Amniotic stem cell (primary cell): ENCODE results near the gene FKBP1B.
"Not testable (repeated sequence)": the region's sequence is repeated elsewhere in the genome, so short reads cannot be mapped to it uniquely, and the experiment has no call there.

ENCODE experiments used
- DNase-seq: peaks from one replicate; lab custom pipeline; 2025; lab: John Stamatoyannopoulos, UW

The FKBP1B gene

GRCh38 chr2:24072259-24072658 lies 22.7 kb downstream of the FKBP1B start:
- DNase-seq, result no peak

GRCh38 chr2:24073816-24074215 lies 24.3 kb downstream of the FKBP1B start:
- no peak for DNase-seq

DNA sequence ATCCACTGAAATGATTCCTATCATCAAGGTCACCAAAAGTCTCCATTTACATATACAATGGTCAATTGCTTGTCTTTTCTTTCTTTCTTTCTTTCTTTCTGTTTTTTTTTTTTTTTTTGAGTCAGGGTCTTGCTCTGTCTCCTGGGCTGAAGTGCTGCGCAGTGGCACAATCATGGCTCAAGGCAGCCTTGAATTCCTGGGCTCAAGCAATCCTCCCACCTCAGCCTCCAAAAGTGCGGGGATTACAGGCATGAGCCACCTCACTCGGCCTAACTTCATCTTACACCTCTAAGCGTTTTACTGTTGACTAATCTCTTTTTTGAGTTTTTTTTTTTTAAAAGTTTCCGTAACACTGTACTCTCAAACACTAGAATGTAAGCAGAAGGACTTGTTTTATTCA lies 25.7 kb downstream of the FKBP1B start:
- DNase-seq, result no peak

DNA sequence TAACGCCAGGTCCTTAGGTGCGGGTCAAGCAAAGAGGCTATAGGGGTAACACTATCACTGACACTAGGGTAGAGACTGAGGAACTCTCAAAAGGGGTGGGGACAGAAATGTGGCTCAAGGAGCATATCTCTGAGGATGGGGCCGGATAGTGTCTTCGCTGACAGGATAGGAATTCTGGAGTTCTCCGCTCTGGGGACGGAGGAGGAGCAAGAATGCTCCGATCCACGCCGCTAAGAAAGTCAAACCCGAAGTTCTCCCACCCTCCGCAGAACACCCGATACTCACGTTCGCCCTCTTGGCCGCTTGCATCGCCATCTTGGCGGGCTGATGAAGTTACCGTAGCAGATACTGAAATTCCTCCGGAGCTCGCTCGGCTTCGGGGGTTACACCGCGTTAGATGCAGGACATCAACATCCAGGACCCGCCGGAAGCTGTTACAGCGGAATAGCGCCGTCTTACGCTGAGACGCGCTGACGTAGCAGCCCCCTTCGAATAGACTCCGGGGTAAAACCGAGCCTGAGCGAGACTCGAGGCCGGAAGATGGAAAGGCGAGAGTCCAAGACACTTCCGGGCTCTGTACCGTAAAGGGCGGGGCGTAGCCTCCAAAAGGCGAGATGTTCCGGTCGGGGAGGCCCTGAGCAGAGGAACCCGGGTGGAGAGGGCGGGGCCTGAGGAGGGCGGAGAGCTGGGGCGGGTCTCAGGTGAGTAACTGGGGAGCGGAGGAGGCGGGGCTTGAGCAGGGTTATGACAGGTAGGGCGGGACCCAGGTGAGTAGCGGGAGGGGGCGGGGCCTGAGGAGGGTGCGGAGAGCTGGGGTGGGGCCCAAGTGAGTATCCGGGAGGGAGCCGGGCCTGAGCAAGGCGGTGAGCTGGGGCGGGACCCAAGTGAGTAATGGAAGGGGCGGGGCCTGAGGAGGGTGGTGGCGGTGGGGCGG lies 26.6 kb downstream of the FKBP1B start, which contains the start of gene SF3B6:
SF3B6 (minus strand) TSS at position 412 of the 934 bp plus-strand sequence; CDS start at position 315, 97 bp downstream.
- DNase-seq, result peak; percentile 97

- DNase-seq, result no peak
Observed at GRCh38 chr2:24076849-24077534, 27.5 kb downstream of the FKBP1B start.

- DNase-seq, result no peak
Observed at GRCh38 chr2:24077535-24077877, 28.0 kb downstream of the FKBP1B start.

- DNase-seq, result no peak
Observed at GRCh38 chr2:24077879-24078278, 28.3 kb downstream of the FKBP1B start.

GRCh38 chr2:24080701-24081100 lies 31.2 kb downstream of the FKBP1B start:
- no peak for DNase-seq

DNA sequence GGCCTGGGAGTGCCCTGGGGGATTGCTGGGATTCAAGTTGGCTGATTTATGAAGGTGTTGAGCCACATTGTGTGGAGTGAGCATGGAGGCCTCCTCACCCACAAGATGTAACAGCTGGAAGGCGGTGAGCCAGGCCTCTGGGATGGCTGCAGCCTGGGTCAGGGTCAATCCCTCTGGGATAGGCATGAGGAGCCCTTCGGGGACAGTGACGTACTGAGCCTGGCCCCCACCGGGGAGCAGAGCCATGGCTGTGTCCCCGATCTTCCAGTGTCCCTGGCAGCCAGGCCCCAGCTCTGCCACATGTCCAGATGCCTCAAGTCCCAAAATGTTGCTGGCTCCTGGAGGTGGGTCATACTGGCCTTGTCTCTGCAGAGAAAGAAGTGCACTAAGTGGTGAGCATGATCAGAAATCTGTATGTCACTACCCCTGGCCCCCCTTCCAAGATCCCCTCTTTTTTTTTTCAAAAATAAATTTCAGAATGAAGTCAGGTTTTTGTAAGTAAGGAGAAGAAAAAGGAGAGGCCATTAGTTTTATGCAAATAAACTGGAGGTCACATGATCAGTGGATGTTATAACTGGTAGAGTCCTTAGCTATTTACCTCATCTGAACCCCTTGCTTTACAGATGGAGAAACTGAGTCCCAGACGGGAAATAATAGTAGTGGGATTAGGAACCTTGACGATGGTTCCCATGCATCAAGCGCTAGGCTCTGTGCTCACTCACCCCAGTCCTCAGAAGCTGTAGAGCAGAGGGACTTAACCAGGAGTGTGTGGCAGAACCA lies 33.4 kb downstream of the FKBP1B start:
- no peak for DNase-seq

DNA sequence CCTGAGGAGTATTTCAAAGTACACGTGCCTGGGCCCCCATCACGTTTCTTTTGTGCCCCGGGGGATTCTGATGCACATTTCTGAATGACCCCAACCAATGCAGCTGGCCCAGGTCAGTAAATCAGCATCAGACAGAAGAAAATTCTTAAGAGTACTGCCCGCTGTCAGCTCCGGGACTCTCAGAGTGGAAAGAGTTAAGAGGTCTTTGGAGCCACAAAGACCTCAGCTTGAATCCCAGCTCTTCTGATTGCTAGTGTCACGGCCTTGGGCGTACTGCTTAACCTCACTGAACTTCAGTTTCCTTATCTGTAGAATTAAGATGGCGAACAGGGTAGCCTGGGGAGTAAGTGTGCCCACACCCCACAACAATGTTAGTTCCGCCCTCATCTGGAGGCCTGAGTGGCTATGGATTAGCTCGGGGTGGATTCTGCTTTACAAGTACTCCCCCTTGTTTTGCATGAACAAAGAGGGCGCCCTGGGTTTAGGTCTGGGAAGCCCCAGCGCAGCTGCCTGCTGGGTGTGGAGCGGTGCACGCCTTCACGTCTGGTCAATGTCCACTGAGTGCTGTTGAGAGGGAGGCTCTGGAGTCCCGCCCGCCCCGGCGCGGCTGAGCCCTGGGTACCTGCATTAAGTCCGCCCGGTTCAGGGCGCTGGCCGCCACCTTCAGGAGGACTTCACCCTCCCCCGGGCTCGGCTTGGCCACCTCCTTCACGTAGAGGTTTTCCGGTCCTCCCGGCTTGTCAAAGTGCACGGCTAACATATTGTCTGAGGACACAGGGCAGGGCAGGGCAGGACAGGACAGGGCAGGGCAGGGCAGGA lies 34.2 kb downstream of the FKBP1B start:
- peak; percentile 38 for DNase-seq

- peak; percentile 80 for DNase-seq
Observed at GRCh38 chr2:24084386-24085199, 35.1 kb downstream of the FKBP1B start, which contains the start of gene TP53I3. TSS of gene TP53I3 (minus strand) at chr2:24084834. CDS start at chr2:24084326, 508 bp downstream.

GRCh38 chr2:24085200-24085489 lies 35.6 kb downstream of the FKBP1B start:
- no peak for DNase-seq

- DNase-seq, result no peak
Observed at GRCh38 chr2:24086241-24086640, 36.7 kb downstream of the FKBP1B start.

DNA sequence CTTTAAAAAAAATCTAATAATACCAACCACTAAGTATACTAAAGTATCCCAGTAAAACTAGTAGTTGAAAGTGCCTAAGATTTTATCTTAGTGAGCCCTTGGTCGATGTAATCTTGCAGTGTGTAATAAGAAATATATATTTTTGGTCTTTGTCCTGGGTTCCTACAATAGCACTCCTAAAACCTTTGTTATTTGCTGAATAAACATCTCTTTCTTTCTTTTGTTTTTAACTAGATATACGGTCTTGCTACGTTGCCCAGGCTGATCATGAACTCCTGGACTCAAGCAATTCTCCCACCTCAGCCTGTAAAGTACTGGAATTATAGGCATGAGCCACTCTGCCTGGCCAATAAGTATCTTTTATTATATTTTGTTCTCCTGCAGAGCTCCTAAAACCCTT lies 37.5 kb downstream of the FKBP1B start:
- DNase-seq, result no peak

GRCh38 chr2:24088821-24089359 lies 39.3 kb downstream of the FKBP1B start:
- no peak for DNase-seq

DNA sequence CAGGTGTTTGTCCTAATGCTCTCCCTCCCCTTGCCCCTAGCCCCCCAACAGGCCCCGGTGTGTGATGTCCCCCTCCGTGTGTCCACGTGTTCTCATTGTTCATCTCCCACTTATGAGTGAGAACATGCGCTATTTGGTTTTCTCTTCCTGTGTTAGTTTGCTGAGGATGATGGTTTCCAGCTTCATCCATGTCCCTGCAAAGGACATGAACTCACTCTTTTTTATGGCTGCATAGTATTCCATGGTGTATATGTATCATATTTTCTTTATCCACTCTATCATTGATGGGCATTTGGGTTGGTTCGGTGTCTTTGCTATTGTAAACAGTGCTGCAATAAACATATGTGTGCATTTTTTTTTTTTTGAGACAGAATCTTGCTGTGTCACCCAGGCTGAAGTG lies 43.7 kb downstream of the FKBP1B start:
- DNase-seq, result not testable (repeated sequence)

DNA sequence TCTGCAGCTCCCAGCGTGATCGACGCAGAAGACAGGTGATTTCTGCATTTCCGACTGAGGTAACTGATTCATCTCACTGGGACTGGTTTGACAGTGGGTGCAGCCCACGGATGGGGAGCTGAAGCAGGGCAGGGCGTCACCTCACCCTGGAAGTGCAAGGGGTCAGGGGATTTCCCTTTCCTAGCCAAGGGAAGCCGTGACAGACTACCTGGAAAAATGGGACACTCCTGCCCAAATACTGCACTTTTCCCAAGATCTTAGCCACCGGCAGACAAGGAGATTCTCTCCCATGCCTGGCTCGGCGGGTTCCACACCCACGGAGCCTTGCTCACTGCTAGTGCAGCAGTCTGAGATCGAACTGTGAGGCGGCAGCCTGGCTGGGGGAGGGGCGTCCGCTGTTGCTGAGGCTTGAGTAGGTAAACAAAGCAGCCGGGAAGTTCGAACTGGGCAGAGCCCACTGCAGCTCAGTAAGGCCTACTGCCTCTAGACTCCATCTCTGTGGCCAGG lies 45.7 kb downstream of the FKBP1B start:
- not testable (repeated sequence) for DNase-seq

DNA sequence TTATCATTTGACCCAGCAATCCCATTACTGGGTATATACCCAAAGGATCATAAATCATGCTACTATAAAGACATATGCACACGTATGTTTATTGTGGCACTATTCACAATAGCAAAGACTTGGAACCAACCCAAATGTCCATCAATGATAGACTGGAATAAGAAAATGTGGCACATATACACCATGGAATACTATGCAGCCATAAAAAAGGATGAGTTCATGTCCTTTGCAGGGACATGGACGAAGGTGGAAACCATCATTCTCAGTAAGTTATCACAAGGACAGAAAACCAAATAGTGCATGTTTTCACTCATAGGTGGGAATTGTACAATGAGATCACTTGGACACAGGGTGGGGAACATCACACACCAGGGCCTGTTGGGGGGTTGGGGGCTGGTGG lies 51.2 kb downstream of the FKBP1B start:
- not testable (repeated sequence) for DNase-seq

- no peak for DNase-seq
Observed at GRCh38 chr2:24101992-24102391, 52.5 kb downstream of the FKBP1B start.

- no peak for DNase-seq
Observed at GRCh38 chr2:24102677-24103076, 53.1 kb downstream of the FKBP1B start.
